HG02678 (cell line): ENCODE results near the gene FBRS.
"Not testable (repeated sequence)": the region's sequence is repeated elsewhere in the genome, so short reads cannot be mapped to it uniquely, and the experiment has no call there.

Experiments used
- ATAC-seq: cut with Tn5 transposase; IDR thresholded peaks from one replicate; pipeline ENCODE4 v1.9.1; 2021; ENCODE audit warnings: mild to moderate bottlenecking, moderate library complexity; ENCODE audit not compliant: unreplicated experiment

FBRS gene

GRCh38 chr16:30657866-30658730 lies at the start of gene FBRS:
Gene FBRS, plus strand, starts transcription at chr16:30658431. Its CDS starts 1,088 bp downstream, at chr16:30659519.
- ATAC-seq: peak; percentile 69

GRCh38 chr16:30609002-30609925 lies 49.0 kb upstream of the FBRS start:
- ATAC-seq: peak; percentile 26

GRCh38 chr16:30609926-30610839 lies 48.0 kb upstream of the FBRS start, which contains the start of gene ZNF689:
Gene ZNF689, minus strand, starts transcription at chr16:30610389. Its CDS starts 348 bp downstream, at chr16:30610041.
- peak; percentile 88 for ATAC-seq

GRCh38 chr16:30615358-30616091 lies 42.7 kb upstream of the FBRS start:
- ATAC-seq: no peak

GRCh38 chr16:30619202-30619601 lies 39.0 kb upstream of the FBRS start:
- ATAC-seq: no peak

GRCh38 chr16:30619638-30620037 lies 38.6 kb upstream of the FBRS start:
- no peak for ATAC-seq

GRCh38 chr16:30620169-30620568 lies 38.1 kb upstream of the FBRS start:
- no peak for ATAC-seq

- no peak for ATAC-seq
These were observed 36.5 kb upstream of the FBRS start for GRCh38 chr16:30621765-30622164.

- ATAC-seq: no peak
These were observed 35.7 kb upstream of the FBRS start for GRCh38 chr16:30622455-30623032.

GRCh38 chr16:30623536-30624283 lies 34.5 kb upstream of the FBRS start:
- no peak for ATAC-seq

- ATAC-seq: no peak
These were observed 32.0 kb upstream of the FBRS start for GRCh38 chr16:30626236-30626635.

- no peak for ATAC-seq
These were observed 29.3 kb upstream of the FBRS start for GRCh38 chr16:30628628-30629540.

- ATAC-seq: not testable (repeated sequence)
These were observed 25.8 kb upstream of the FBRS start for GRCh38 chr16:30632454-30632853.

GRCh38 chr16:30633526-30633925 lies 24.7 kb upstream of the FBRS start:
- ATAC-seq: no peak

GRCh38 chr16:30636599-30636998 lies 21.6 kb upstream of the FBRS start:
- no peak for ATAC-seq

GRCh38 chr16:30637139-30637538 lies 21.1 kb upstream of the FBRS start:
- not testable (repeated sequence) for ATAC-seq

GRCh38 chr16:30637944-30638343 lies 20.3 kb upstream of the FBRS start:
- ATAC-seq: no peak
